ENCODE data around the gene RPS19BP1.
A peak's percentile ranks its signal among the peaks of the same experiment; 100 is the strongest.

The RPS19BP1 gene

DNA sequence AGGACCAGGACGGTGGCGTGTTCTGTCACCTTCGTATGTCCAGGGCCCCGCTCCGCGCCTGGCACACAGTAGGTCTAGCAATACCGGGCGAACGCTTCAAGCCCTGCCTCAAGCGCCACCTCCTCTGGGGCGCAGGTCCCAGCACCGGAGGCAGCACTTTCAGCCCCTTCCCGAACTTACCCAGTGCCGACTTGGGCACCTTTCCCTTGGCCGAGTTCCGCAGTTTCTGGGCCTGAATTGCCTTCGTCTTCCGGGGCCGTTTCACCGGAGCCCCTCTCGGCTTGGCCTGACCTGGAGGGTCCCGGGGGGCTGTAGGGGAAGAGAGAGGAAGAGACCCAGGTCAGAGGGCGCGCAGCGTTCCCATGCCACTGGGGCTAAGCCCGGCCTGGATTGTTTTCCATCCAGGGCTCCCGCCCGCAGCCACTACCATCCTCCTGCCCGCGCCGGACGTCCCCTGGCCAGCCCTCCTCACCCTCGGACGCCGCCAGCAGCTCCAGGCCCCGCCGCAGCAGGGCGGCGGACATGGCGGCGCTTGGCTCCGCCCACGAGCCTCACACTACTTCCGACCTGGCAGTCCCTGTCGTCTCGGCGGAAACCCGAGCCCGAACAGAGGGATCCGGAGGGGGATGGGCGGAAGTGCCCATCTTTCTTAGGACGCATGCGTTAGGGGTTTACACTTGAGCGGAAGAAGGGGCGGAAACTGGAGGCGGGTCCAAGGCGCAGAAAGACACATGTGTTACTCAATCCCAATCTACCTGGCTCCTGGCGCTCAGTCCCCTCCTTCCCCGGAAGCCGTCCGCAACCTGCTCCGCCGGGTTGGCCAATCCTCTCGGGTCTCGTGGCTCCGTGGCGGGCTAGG, at the start of gene RPS19BP1:
Gene RPS19BP1 (minus strand): TSS at position 534 of the 859 bp plus-strand sequence. CDS start 10 bp downstream, at position 524.
- peaks cover 22% of the 10 kb centered on the region for H3K36me3 ChIP-seq (ENCODE audit: insufficient read depth, low read length)
- H3K4me3 ChIP-seq = peak within 1 kb of the TSS; percentile 87
- H3K9ac ChIP-seq (ENCODE audit: insufficient read length) = peak within 1 kb of the TSS; percentile 95
- no peaks in the 10 kb centered on the region for H3K9me3 ChIP-seq (ENCODE audit: low read depth, low read length)
- no peak for TF ChIP-seq EZH2 (IDR thresholded peaks at IDR 0.05)
- TF ChIP-seq POLR2AphosphoS5 (IDR thresholded peaks at IDR 0.05; ENCODE audit: borderline replicate concordance, low read depth, low read length) = peak; percentile 91; the same call in 1 of the 2 replicates
- no peak for TF ChIP-seq FOXP2 (optimal IDR thresholded peaks at IDR 0.05; ENCODE audit: control extremely low read depth, extremely low read length, insufficient read depth)
- H3K27ac ChIP-seq = peak within 1 kb of the TSS; percentile 70
- DNase-seq (ENCODE audit: low read depth, low spot score) = peak; percentile 98

GRCh38 chr22:39581303-39581702, 48.8 kb upstream of the RPS19BP1 start:
- no peaks in the 10 kb centered on the region for H3K9me3 ChIP-seq (ENCODE audit: low read depth, low read length)
- H3K4me3 ChIP-seq = no peak overlapping the region
- peaks cover 21% of the 10 kb centered on the region; the same call in 1 of the 2 replicates for H3K36me3 ChIP-seq (ENCODE audit: insufficient read depth, low read length)
- DNase-seq (ENCODE audit: low read depth, low spot score) = no peak
- no peak overlapping the region for H3K27ac ChIP-seq
- no peak overlapping the region for H3K9ac ChIP-seq (ENCODE audit: insufficient read length)
- TF ChIP-seq EZH2 (IDR thresholded peaks at IDR 0.05) (no peak), FOXP2 (optimal IDR thresholded peaks at IDR 0.05; ENCODE audit: control extremely low read depth, extremely low read length, insufficient read depth) (no peak), POLR2AphosphoS5 (IDR thresholded peaks at IDR 0.05; ENCODE audit: borderline replicate concordance, low read depth, low read length) (no peak)

GRCh38 chr22:39580795-39581194, 48.2 kb upstream of the RPS19BP1 start:
- Histone ChIP-seq H3K9ac (ENCODE audit: insufficient read length) (no peak overlapping the region), H3K36me3 (ENCODE audit: insufficient read depth, low read length) (peaks cover 21% of the 10 kb centered on the region; the same call in 1 of the 2 replicates), H3K27ac (no peak overlapping the region), H3K4me3 (no peak overlapping the region), H3K9me3 (ENCODE audit: low read depth, low read length) (no peaks in the 10 kb centered on the region)
- no peak for TF ChIP-seq EZH2 (IDR thresholded peaks at IDR 0.05)
- no peak for TF ChIP-seq FOXP2 (optimal IDR thresholded peaks at IDR 0.05; ENCODE audit: control extremely low read depth, extremely low read length, insufficient read depth)
- no peak for TF ChIP-seq POLR2AphosphoS5 (IDR thresholded peaks at IDR 0.05; ENCODE audit: borderline replicate concordance, low read depth, low read length)
- DNase-seq (ENCODE audit: low read depth, low spot score) = no peak

GRCh38 chr22:39580006-39580441, 47.5 kb upstream of the RPS19BP1 start:
- DNase-seq (ENCODE audit: low read depth, low spot score) = no peak
- H3K27ac ChIP-seq = no peak overlapping the region
- no peak for TF ChIP-seq POLR2AphosphoS5 (IDR thresholded peaks at IDR 0.05; ENCODE audit: borderline replicate concordance, low read depth, low read length)
- no peak for TF ChIP-seq EZH2 (IDR thresholded peaks at IDR 0.05)
- no peak for TF ChIP-seq FOXP2 (optimal IDR thresholded peaks at IDR 0.05; ENCODE audit: control extremely low read depth, extremely low read length, insufficient read depth)
- no peak overlapping the region for H3K4me3 ChIP-seq
- peaks cover 21% of the 10 kb centered on the region; the same call in 1 of the 2 replicates for H3K36me3 ChIP-seq (ENCODE audit: insufficient read depth, low read length)
- no peaks in the 10 kb centered on the region for H3K9me3 ChIP-seq (ENCODE audit: low read depth, low read length)
- no peak overlapping the region for H3K9ac ChIP-seq (ENCODE audit: insufficient read length)

GRCh38 chr22:39577900-39578299, 45.4 kb upstream of the RPS19BP1 start:
- H3K4me3 ChIP-seq = no peak overlapping the region
- no peak for DNase-seq (ENCODE audit: low read depth, low spot score)
- no peaks in the 10 kb centered on the region for H3K9me3 ChIP-seq (ENCODE audit: low read depth, low read length)
- H3K36me3 ChIP-seq (ENCODE audit: insufficient read depth, low read length) = peaks cover 21% of the 10 kb centered on the region; the same call in 1 of the 2 replicates
- no peak overlapping the region for H3K9ac ChIP-seq (ENCODE audit: insufficient read length)
- TF ChIP-seq FOXP2 (optimal IDR thresholded peaks at IDR 0.05; ENCODE audit: control extremely low read depth, extremely low read length, insufficient read depth) (no peak), POLR2AphosphoS5 (IDR thresholded peaks at IDR 0.05; ENCODE audit: borderline replicate concordance, low read depth, low read length) (no peak), EZH2 (IDR thresholded peaks at IDR 0.05) (no peak)
- no peak overlapping the region for H3K27ac ChIP-seq

DNA sequence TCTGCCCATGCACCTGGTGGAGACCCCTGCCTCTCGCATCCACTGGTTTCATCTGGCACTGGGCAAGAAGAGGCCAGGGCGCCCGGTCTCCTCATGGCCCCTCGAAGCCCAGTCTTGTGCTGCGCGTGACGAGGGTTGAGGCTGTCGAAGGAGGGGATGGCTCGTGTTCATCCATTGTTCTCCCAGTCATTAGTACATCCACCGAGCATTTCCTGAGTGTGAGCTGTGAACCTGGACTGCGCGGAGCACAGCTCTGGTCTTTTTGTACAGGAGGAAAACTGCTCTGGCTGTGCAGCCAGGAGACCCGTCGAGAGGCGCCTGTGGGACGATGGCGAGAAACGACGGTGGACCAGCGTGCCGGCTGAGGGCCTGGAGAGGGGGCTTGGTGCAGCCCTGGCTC, 44.8 kb upstream of the RPS19BP1 start:
- TF ChIP-seq POLR2AphosphoS5 (IDR thresholded peaks at IDR 0.05; ENCODE audit: borderline replicate concordance, low read depth, low read length) (no peak), FOXP2 (optimal IDR thresholded peaks at IDR 0.05; ENCODE audit: control extremely low read depth, extremely low read length, insufficient read depth) (no peak), EZH2 (IDR thresholded peaks at IDR 0.05) (no peak)
- Histone ChIP-seq H3K36me3 (ENCODE audit: insufficient read depth, low read length) (peaks cover 21% of the 10 kb centered on the region; the same call in 1 of the 2 replicates), H3K27ac (no peak overlapping the region), H3K9ac (ENCODE audit: insufficient read length) (no peak overlapping the region), H3K4me3 (no peak overlapping the region), H3K9me3 (ENCODE audit: low read depth, low read length) (no peaks in the 10 kb centered on the region)
- no peak for DNase-seq (ENCODE audit: low read depth, low spot score)

DNA sequence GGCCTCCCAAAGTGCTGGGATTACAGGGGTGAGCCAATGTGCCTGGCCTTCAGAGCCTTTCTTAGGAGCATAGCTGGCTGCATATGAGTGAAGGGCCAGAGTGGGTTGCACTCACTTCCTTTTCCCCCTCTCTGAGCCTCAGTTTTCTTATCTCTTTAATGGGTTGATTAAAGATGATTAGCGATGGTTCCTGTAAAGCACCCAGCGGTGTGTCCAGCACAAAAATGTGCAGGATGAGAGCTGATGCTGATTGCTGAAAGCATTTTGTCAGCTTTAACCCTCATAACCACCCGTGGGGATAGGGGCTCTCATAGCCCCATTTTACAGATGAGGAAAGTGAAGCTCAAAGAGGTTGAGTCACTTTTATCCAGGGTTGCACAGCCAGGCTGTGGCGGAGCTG, 43.5 kb upstream of the RPS19BP1 start:
- no peak overlapping the region for H3K9ac ChIP-seq (ENCODE audit: insufficient read length)
- no peak for DNase-seq (ENCODE audit: low read depth, low spot score)
- TF ChIP-seq FOXP2 (optimal IDR thresholded peaks at IDR 0.05; ENCODE audit: control extremely low read depth, extremely low read length, insufficient read depth) = no peak
- TF ChIP-seq POLR2AphosphoS5 (IDR thresholded peaks at IDR 0.05; ENCODE audit: borderline replicate concordance, low read depth, low read length) = no peak
- TF ChIP-seq EZH2 (IDR thresholded peaks at IDR 0.05) = no peak
- H3K36me3 ChIP-seq (ENCODE audit: insufficient read depth, low read length) = peaks cover 21% of the 10 kb centered on the region; the same call in 1 of the 2 replicates
- H3K4me3 ChIP-seq = no peak overlapping the region
- H3K27ac ChIP-seq = no peak overlapping the region
- H3K9me3 ChIP-seq (ENCODE audit: low read depth, low read length) = no peaks in the 10 kb centered on the region

DNA sequence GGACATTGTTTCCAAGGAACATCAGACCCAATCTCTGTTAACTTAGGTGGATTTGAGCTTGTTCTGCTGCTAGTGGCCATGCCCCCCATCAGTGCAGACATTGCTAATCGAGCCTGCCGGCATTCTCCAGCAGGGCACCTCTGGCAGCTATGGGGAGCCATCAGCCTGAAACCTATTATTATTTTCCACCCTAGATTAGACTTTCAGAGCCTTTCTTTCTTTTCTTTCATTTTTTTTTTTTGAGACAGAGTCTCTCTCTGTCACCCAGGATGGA, 42.9 kb upstream of the RPS19BP1 start:
- no peak overlapping the region for H3K9ac ChIP-seq (ENCODE audit: insufficient read length)
- H3K27ac ChIP-seq = peak overlapping the region; percentile 79; the same call in 1 of the 2 replicates
- peaks cover 21% of the 10 kb centered on the region; the same call in 1 of the 2 replicates for H3K36me3 ChIP-seq (ENCODE audit: insufficient read depth, low read length)
- TF ChIP-seq POLR2AphosphoS5 (IDR thresholded peaks at IDR 0.05; ENCODE audit: borderline replicate concordance, low read depth, low read length) (no peak), FOXP2 (optimal IDR thresholded peaks at IDR 0.05; ENCODE audit: control extremely low read depth, extremely low read length, insufficient read depth) (no peak), EZH2 (IDR thresholded peaks at IDR 0.05) (no peak)
- DNase-seq (ENCODE audit: low read depth, low spot score) = no peak
- no peak overlapping the region for H3K4me3 ChIP-seq
- H3K9me3 ChIP-seq (ENCODE audit: low read depth, low read length) = no peaks in the 10 kb centered on the region
